GM12878 (cell line): Measurements from ENCODE around the gene ITGAL. TPM values are rescaled to one million over a fixed set of nuclear protein-coding genes. Genes with fewer than 3 reads are reported as not detected.

Experiments used
- ASH2L ChIP-seq: fragments of 300-600, 200-600 bp; sonication (generic); IDR thresholded peaks from 2 replicates; pipeline ENCODE4 v1.6.1; 2017; ENCODE audit warnings: low read depth, mild to moderate bottlenecking, borderline replicate concordance
- BMI1 ChIP-seq: fragments of 450-650 bp; IDR thresholded peaks from 2 replicates; pipeline ENCODE4 v1.6.1; 2016; ENCODE audit warnings: mild to moderate bottlenecking, moderate library complexity, borderline replicate concordance
- BRCA1 ChIP-seq: IDR thresholded peaks from 2 replicates; pipeline ENCODE4 v1.6.1; 2011; ENCODE audit warnings: low read depth, low read length, improper control_type of control experiment
- CEBPB ChIP-seq, 2 experiments: fragments of 150-350 bp in 1 of 2; IDR thresholded peaks; 2 replicates each; pipeline ENCODE4 v1.6.1; 2012 to 2014; ENCODE audit warnings: low read depth in 2 of 2, low read length in 2 of 2, borderline replicate concordance in 1 of 2, inconsistent platforms in 1 of 2
- CTCF ChIP-seq, 3 experiments: IDR thresholded peaks in 2 of 3; conservative IDR thresholded peaks in 1 of 3; 2 replicates each; pipeline ENCODE4 v1.5.1; 2011; ENCODE audit warnings: low read depth in 3 of 3, low read length in 3 of 3, mild to moderate bottlenecking in 3 of 3, control low read depth in 2 of 3, moderate library complexity in 2 of 3, inconsistent platforms in 1 of 3, mixed read lengths in 1 of 3; ENCODE audit not compliant: control insufficient read depth in 2 of 3, insufficient read depth in 1 of 3; ENCODE audit errors: extremely low read depth in 1 of 3
- ELK1 ChIP-seq: IDR thresholded peaks from 2 replicates; pipeline ENCODE4 v1.6.1; 2012; ENCODE audit warnings: low read depth, low read length, improper control_type of control experiment
- IKZF2 ChIP-seq, 2 experiments: fragments of 450-650 bp; IDR thresholded peaks; 2 replicates each; pipeline ENCODE4 v1.6.1; 2017; ENCODE audit warnings: mild to moderate bottlenecking in 2 of 2, moderate library complexity in 2 of 2
- IRF3 ChIP-seq: fragments of 450-650 bp; IDR thresholded peaks from 2 replicates; pipeline ENCODE4 v1.6.1; 2014; ENCODE audit warnings: mild to moderate bottlenecking
- MLLT1 ChIP-seq: fragments of 450-650 bp; IDR thresholded peaks from 2 replicates; pipeline ENCODE4 v1.6.1; 2016; ENCODE audit warnings: mild to moderate bottlenecking
- MYB ChIP-seq: fragments of 150-350 bp; IDR thresholded peaks from 2 replicates; pipeline ENCODE4 v1.6.1; 2014; ENCODE audit warnings: mild to moderate bottlenecking, low read depth, low read length, borderline replicate concordance
- NFYA ChIP-seq: IDR thresholded peaks from 2 replicates; pipeline ENCODE4 v1.6.1; 2011; ENCODE audit warnings: low read depth, mild to moderate bottlenecking, low read length, improper control_type of control experiment, borderline replicate concordance
- PBX3 ChIP-seq: IDR thresholded peaks from 2 replicates; pipeline ENCODE4 v1.6.1; 2011; ENCODE audit warnings: mild to moderate bottlenecking, low read depth, low read length, moderate library complexity; ENCODE audit not compliant: insufficient replicate concordance
- RAD51 ChIP-seq: fragments of 450-650 bp; IDR thresholded peaks from 2 replicates; pipeline ENCODE4 v1.6.1; 2016; ENCODE audit warnings: moderate library complexity, mild to moderate bottlenecking, inconsistent platforms
- RB1 ChIP-seq: fragments of 450-650 bp; formaldehyde crosslinking; IDR thresholded peaks from 2 replicates; pipeline ENCODE4 v1.6.1; 2017; ENCODE audit warnings: mild to moderate bottlenecking, borderline replicate concordance
- SRF ChIP-seq, 2 experiments: IDR thresholded peaks; 2 replicates each; pipeline ENCODE4 v1.6.1; 2011; ENCODE audit warnings: low read depth in 2 of 2, low read length in 2 of 2, mild to moderate bottlenecking in 1 of 2, moderate library complexity in 1 of 2
- ZNF592 ChIP-seq: fragments of 450-650 bp; IDR thresholded peaks from 2 replicates; pipeline ENCODE4 v1.6.1; 2017; ENCODE audit warnings: mild to moderate bottlenecking, moderate library complexity
- polyA plus RNA-seq, 11 experiments: library from polyadenylated mRNA; depleted of rRNA in 4 of 11; unstranded in 6 of 11; stranded (reverse) in 5 of 11; fragments of >200 nt; fragmentation: Nextera tagmentation in 4 of 11; fragmentation: Illumina TruSeq in 1 of 11; extraction: Ambion mirVana in 4 of 11; extraction: Trizol in 1 of 11; gene quantifications; 1 replicate in 1 of 11; 2 replicates in 10 of 11; pipeline versions ENCODE4 v1.2.1 to v1.2.3, GENCODE V29; 2011 to 2016; ENCODE audit warnings: inconsistent platforms in 2 of 11, missing spikeins in 2 of 11, low read depth in 1 of 11
- total RNA-seq, 4 experiments: library from RNA; depleted of rRNA in 3 of 4; stranded (reverse); fragments of >200 nt in 3 of 4; fragmentation: Illumina TruSeq in 1 of 4; extraction: Trizol in 1 of 4; gene quantifications; 2 replicates each; pipeline versions ENCODE4 v1.2.1 to v1.2.3, GENCODE V29; 2013 to 2021

ITGAL gene
- total and polyA plus RNA-seq, 10 of the 15 experiments (the other 5 are each of a cell fraction or from before 2014, with no cell fraction given): 10.7 to 170 (median 96.9) TPM

GRCh38 chr16:30557957-30558788 is 85.6 kb downstream of the ITGAL start, which contains the start of gene ZNF764 (continued):
- TF ChIP-seq PBX3 (no peak), NFYA (no peak), ASH2L (no peak; the same call in 1 of the 2 replicates), IKZF2 (IDR thresholded peaks at IDR 0.05) (no peak), RB1 (peak; percentile 72; the same call in 1 of the 2 replicates), SRF (IDR thresholded peaks at IDR 0.05; ENCODE audit: low read depth in 2 of 2, low read length in 2 of 2) (no peak), BMI1 (no peak), BRCA1 (peak; percentile 56; the same call in 1 of the 2 replicates), RAD51 (no peak), IRF3 (no peak), ZNF592 (no peak), CTCF (IDR thresholded peaks at IDR 0.05 in 2 of 3, conservative IDR thresholded peaks at IDR 0.05 in 1 of 3; ENCODE audit: control insufficient read depth in 2 of 3, extremely low read depth in 1 of 3, insufficient read depth in 1 of 3, low read depth in 3 of 3, low read length in 3 of 3) (peak; percentile 1 to 9 (median 2); a peak in 1 of 6 replicates), MLLT1 (peak; percentile 59; the same call in 1 of the 2 replicates), CEBPB (IDR thresholded peaks at IDR 0.05; ENCODE audit: borderline replicate concordance in 1 of 2, low read depth in 2 of 2, low read length in 2 of 2) (no peak), MYB (no peak), ELK1 (0 out of 2 replicates have a peak, but pooled peaks have one; percentile 47)
